ENCODE data around the gene FOXP1.

Gene FOXP1

GRCh38 chr3:70984776-70985482 is 598.6 kb downstream of the FOXP1 start:
- no peaks in the 10 kb centered on the region for H3K27me3 ChIP-seq (ENCODE audit: control insufficient read depth, insufficient read depth, low read length)
- H3K9ac ChIP-seq = no peak overlapping the region
- no peaks in the 10 kb centered on the region for H3K9me3 ChIP-seq (ENCODE audit: control insufficient read depth, low read length)
- no peak overlapping the region for H3K27ac ChIP-seq
- H3K79me2 ChIP-seq = no peaks in the 10 kb centered on the region
- no peak for TF ChIP-seq CTCF (IDR thresholded peaks at IDR 0.05)
- no peaks in the 10 kb centered on the region for H3K36me3 ChIP-seq (ENCODE audit: control insufficient read depth, insufficient read depth, low read length)
- no peak overlapping the region for H3K4me3 ChIP-seq (ENCODE audit: low read depth, low read length)
- H2AFZ ChIP-seq = no peak overlapping the region
- no peak overlapping the region for H3K4me2 ChIP-seq (ENCODE audit: low read length)
- H3K4me1 ChIP-seq = peaks cover 6% of the 10 kb centered on the region

GRCh38 chr3:70982700-70983140 is 600.8 kb downstream of the FOXP1 start:
- Histone ChIP-seq H3K79me2 (no peaks in the 10 kb centered on the region), H2AFZ (peak overlapping the region; percentile 36), H3K27me3 (ENCODE audit: control insufficient read depth, insufficient read depth, low read length) (no peaks in the 10 kb centered on the region), H3K9me3 (ENCODE audit: control insufficient read depth, low read length) (no peaks in the 10 kb centered on the region), H3K9ac (no peak overlapping the region), H3K4me1 (peaks cover 6% of the 10 kb centered on the region), H3K4me3 (ENCODE audit: low read depth, low read length) (peak overlapping the region; percentile 7), H3K27ac (peak overlapping the region; percentile 86), H3K36me3 (ENCODE audit: control insufficient read depth, insufficient read depth, low read length) (no peaks in the 10 kb centered on the region), H3K4me2 (ENCODE audit: low read length) (peak overlapping the region; percentile 5)
- no peak for TF ChIP-seq CTCF (IDR thresholded peaks at IDR 0.05)

GRCh38 chr3:70982284-70982683 is 601.2 kb downstream of the FOXP1 start:
- TF ChIP-seq CTCF (IDR thresholded peaks at IDR 0.05) = no peak
- Histone ChIP-seq H3K4me2 (ENCODE audit: low read length) (peak overlapping the region; percentile 13), H3K9ac (no peak overlapping the region), H3K9me3 (ENCODE audit: control insufficient read depth, low read length) (no peaks in the 10 kb centered on the region), H3K4me3 (ENCODE audit: low read depth, low read length) (no peak overlapping the region), H3K27me3 (ENCODE audit: control insufficient read depth, insufficient read depth, low read length) (no peaks in the 10 kb centered on the region), H2AFZ (no peak overlapping the region), H3K36me3 (ENCODE audit: control insufficient read depth, insufficient read depth, low read length) (no peaks in the 10 kb centered on the region), H3K27ac (peak overlapping the region; percentile 86), H3K79me2 (no peaks in the 10 kb centered on the region), H3K4me1 (peaks cover 6% of the 10 kb centered on the region)

GRCh38 chr3:70981231-70981880 is 602.2 kb downstream of the FOXP1 start:
- no peak for TF ChIP-seq CTCF (IDR thresholded peaks at IDR 0.05)
- H3K27ac ChIP-seq = peak overlapping the region; percentile 86
- H3K4me3 ChIP-seq (ENCODE audit: low read depth, low read length) = no peak overlapping the region
- H3K79me2 ChIP-seq = no peaks in the 10 kb centered on the region
- H3K9ac ChIP-seq = no peak overlapping the region
- no peaks in the 10 kb centered on the region for H3K36me3 ChIP-seq (ENCODE audit: control insufficient read depth, insufficient read depth, low read length)
- H2AFZ ChIP-seq = no peak overlapping the region
- H3K4me1 ChIP-seq = peaks cover 6% of the 10 kb centered on the region
- no peaks in the 10 kb centered on the region for H3K9me3 ChIP-seq (ENCODE audit: control insufficient read depth, low read length)
- H3K27me3 ChIP-seq (ENCODE audit: control insufficient read depth, insufficient read depth, low read length) = no peaks in the 10 kb centered on the region
- H3K4me2 ChIP-seq (ENCODE audit: low read length) = no peak overlapping the region

Data from parathyroid adenoma (tissue), 2 donors.